Liver (tissue), 9 donors: ENCODE data around the gene P4HA1. TPM values are rescaled to one million over a fixed set of nuclear protein-coding genes. Genes with fewer than 3 reads are reported as not detected.

Source experiments
- DNase-seq: peaks from one replicate; pipeline ENCODE4 v3.0.0-alpha.2; 2017; ENCODE audit warnings: low spot score
- H3K27ac ChIP-seq, 2 donors: one replicate each; pipeline ENCODE4 v1.7.0; 2013; ENCODE audit warnings: inconsistent platforms in 2 of 2, low read length in 2 of 2, control low read depth in 1 of 2, low read depth in 1 of 2, mild to moderate bottlenecking in 1 of 2
- H3K27me3 ChIP-seq, 4 donors: one replicate each; pipeline versions ENCODE4 v1.6.1 to v1.7.0; 2013; ENCODE audit warnings: low read length in 3 of 4, inconsistent platforms in 1 of 4, mild to moderate bottlenecking in 1 of 4, moderate library complexity in 1 of 4; ENCODE audit not compliant: control insufficient read depth in 4 of 4, insufficient read depth in 4 of 4
- H3K36me3 ChIP-seq, 4 donors: one replicate each; pipeline versions ENCODE4 v1.6.1 to v1.7.0; 2013; ENCODE audit warnings: low read length in 3 of 4, mild to moderate bottlenecking in 3 of 4, low read depth in 1 of 4, moderate library complexity in 1 of 4; ENCODE audit not compliant: control insufficient read depth in 4 of 4, insufficient read depth in 3 of 4
- H3K4me1 ChIP-seq, 4 donors: one replicate each; pipeline versions ENCODE4 v1.6.1 to v1.7.0; 2013; ENCODE audit warnings: low read length in 3 of 4, mild to moderate bottlenecking in 3 of 4, moderate library complexity in 1 of 4; ENCODE audit not compliant: control insufficient read depth in 4 of 4, insufficient read depth in 4 of 4
- H3K4me3 ChIP-seq, 3 donors: one replicate each; pipeline versions ENCODE4 v1.6.1 to v1.7.0; 2013; ENCODE audit warnings: low read length in 3 of 3, control low read depth in 1 of 3, low read depth in 1 of 3, mild to moderate bottlenecking in 1 of 3
- H3K9ac ChIP-seq, 2 donors: one replicate each; pipeline ENCODE4 v1.7.0; 2013; ENCODE audit warnings: low read length in 2 of 2, mild to moderate bottlenecking in 2 of 2, moderate library complexity in 2 of 2, control low read depth in 1 of 2, low read depth in 1 of 2
- H3K9me3 ChIP-seq, 4 donors: one replicate each; pipeline versions ENCODE4 v1.6.1 to v1.7.0; 2013; ENCODE audit warnings: low read length in 3 of 4; ENCODE audit not compliant: control insufficient read depth in 4 of 4
- CTCF ChIP-seq: fragments of 150-350 bp; IDR thresholded peaks from 2 replicates; pipeline ENCODE4 v1.5.1; 2017; ENCODE audit warnings: improper control_type of control experiment, low read depth, low read length; ENCODE audit not compliant: missing input control
- EGR1 ChIP-seq, 2 donors: IDR thresholded peaks; 2 replicates each; pipeline ENCODE4 v1.6.1; 2016 to 2018; ENCODE audit warnings: antibody characterized with exemption in 2 of 2, low read depth in 2 of 2
- HNF4G ChIP-seq: IDR thresholded peaks from 2 replicates; pipeline ENCODE4 v1.6.1; 2016; ENCODE audit warnings: antibody characterized with exemption
- JUND ChIP-seq, 2 donors: IDR thresholded peaks; 2 replicates each; pipeline ENCODE4 v1.6.1; 2016; ENCODE audit warnings: antibody characterized with exemption in 2 of 2
- MAX ChIP-seq: IDR thresholded peaks from 2 replicates; pipeline ENCODE4 v1.6.1; 2016; ENCODE audit warnings: antibody characterized with exemption
- RAD21 ChIP-seq, 2 donors: IDR thresholded peaks; 2 replicates each; pipeline ENCODE4 v1.6.1; 2016; ENCODE audit warnings: antibody characterized with exemption in 2 of 2, mild to moderate bottlenecking in 2 of 2
- REST ChIP-seq: IDR thresholded peaks from 2 replicates; pipeline ENCODE4 v1.6.1; 2016; ENCODE audit warnings: antibody characterized with exemption, mild to moderate bottlenecking
- RXRA ChIP-seq, 2 donors: IDR thresholded peaks; 2 replicates each; pipeline ENCODE4 v1.6.1; 2017 to 2018; ENCODE audit warnings: antibody characterized with exemption in 2 of 2, mild to moderate bottlenecking in 1 of 2
- SP1 ChIP-seq: IDR thresholded peaks from 2 replicates; pipeline ENCODE4 v1.6.1; 2018; ENCODE audit warnings: antibody characterized with exemption, mild to moderate bottlenecking
- YY1 ChIP-seq: IDR thresholded peaks from 2 replicates; pipeline ENCODE4 v1.6.1; 2016; ENCODE audit warnings: antibody characterized with exemption, mild to moderate bottlenecking
- ZBTB33 ChIP-seq: IDR thresholded peaks from 2 replicates; pipeline ENCODE4 v1.6.1; 2016; ENCODE audit warnings: antibody characterized with exemption
- WGBS: extraction: QIAGEN DNeasy Blood & Tissue Kit; methylation state at CpG from one replicate; pipeline ENCODE4 v1.1.7; 2013; 5-methylcytosine and 5-hydroxymethylcytosine counted together
- polyA plus RNA-seq, 2 donors: library from polyadenylated mRNA; stranded (reverse) in 1 of 2; unstranded in 1 of 2; fragments of 200-250 nt in 1 of 2; fragments of >200 nt in 1 of 2; fragmentation: Nextera tagmentation in 1 of 2; extraction: Ambion mirVana in 1 of 2; gene quantifications; one replicate each; pipeline versions ENCODE4 v1.2.1 to v1.2.3, GENCODE V29; 2013 to 2015
- total RNA-seq, 2 donors: library from RNA; depleted of rRNA; stranded (reverse); fragments of >200 nt; gene quantifications; one replicate each; pipeline ENCODE4 v1.2.3, GENCODE V29; 2014
- donor health status: healthy.
- donor health status: healthy.
- donor health status: healthy.
- donor health status: healthy.
- donor health status: healthy.

Gene P4HA1
- total and polyA plus RNA-seq, 4 donors, result 6.1 to 63.7 (median 23.7) TPM

GRCh38 chr10:73017955-73018480 lies 78.6 kb downstream of the P4HA1 start:
- no peaks in the 10 kb centered on the region for H3K4me1 ChIP-seq
- H3K4me3 ChIP-seq, result no peak overlapping the region
- TF ChIP-seq HNF4G (no peak), YY1 (no peak), EGR1 (IDR thresholded peaks at IDR 0.05; ENCODE audit: low read depth in 2 of 2) (no peak), JUND (IDR thresholded peaks at IDR 0.05) (no peak), MAX (no peak), SP1 (no peak), RXRA (IDR thresholded peaks at IDR 0.05) (peak in 1 of 2 donors; percentile 27), ZBTB33 (no peak)
- WGBS, result 88% methylated on average over 2 of the region's 2 CpGs
- no peak for DNase-seq
- no peaks in the 10 kb centered on the region for H3K9me3 ChIP-seq
- H3K27ac ChIP-seq, result no peak overlapping the region
- no peaks in the 10 kb centered on the region for H3K27me3 ChIP-seq
- no peak overlapping the region for H3K9ac ChIP-seq
- H3K36me3 ChIP-seq, result peaks cover 8 to 38% (median 19%) of the 10 kb centered on the region in 4 donors

GRCh38 chr10:73015779-73016178 lies 80.9 kb downstream of the P4HA1 start:
- WGBS, result 98% methylated on average over 2 of the region's 2 CpGs

More at GRCh38 chr10:73015779-73016178, 80.9 kb downstream of the P4HA1 start:
- Histone ChIP-seq H3K9ac (no peak overlapping the region), H3K4me1 (no peaks in the 10 kb centered on the region), H3K36me3 (peaks cover 6 to 43% (median 25%) of the 10 kb centered on the region in 4 donors), H3K9me3 (no peaks in the 10 kb centered on the region), H3K4me3 (no peak overlapping the region), H3K27me3 (no peaks in the 10 kb centered on the region), H3K27ac (no peak overlapping the region)
- TF ChIP-seq MAX, result no peak
- no peak for TF ChIP-seq CTCF
- no peak for TF ChIP-seq JUND (IDR thresholded peaks at IDR 0.05)
- no peak for TF ChIP-seq REST
- no peak for TF ChIP-seq YY1
- TF ChIP-seq RXRA (IDR thresholded peaks at IDR 0.05), result no peak
- TF ChIP-seq RAD21 (IDR thresholded peaks at IDR 0.05), result no peak
- no peak for DNase-seq
